ENCODE data around the gene EIF4A2. TPM values are rescaled to one million over a fixed set of nuclear protein-coding genes. Genes with fewer than 3 reads are reported as not detected.

The EIF4A2 gene
- total and polyA plus RNA-seq, 9 of the 15 experiments (the other 6 are each of a cell fraction or from before 2014, with no cell fraction given) = 307 to 754 (median 435) TPM

GRCh38 chr3:186790261-186790981 lies 7.0 kb downstream of the EIF4A2 start (continued):
- TF ChIP-seq CLOCK (CRISPR knock-in tag; IDR thresholded peaks at IDR 0.05; ENCODE audit: borderline replicate concordance) = no peak
- TF ChIP-seq ZNF239 (CRISPR knock-in tag; IDR thresholded peaks at IDR 0.05) = no peak
- TF ChIP-seq ZNF143 (CRISPR knock-in tag; IDR thresholded peaks at IDR 0.05) = no peak
- TF ChIP-seq PTTG1 (tag; IDR thresholded peaks at IDR 0.05; ENCODE audit: low read depth) = no peak
- TF ChIP-seq FOXK2 (conservative IDR thresholded peaks at IDR 0.05 in 1 of 2, IDR thresholded peaks at IDR 0.05 in 1 of 2; ENCODE audit: low read depth in 2 of 2) = no peak
- TF ChIP-seq ZNF586 (CRISPR knock-in tag; conservative IDR thresholded peaks at IDR 0.05) = 0 out of 2 replicates have a peak, but pooled peaks have one; percentile 8
- TF ChIP-seq ZNF12 (CRISPR knock-in tag; IDR thresholded peaks at IDR 0.05) = no peak
- no peak for TF ChIP-seq POU5F1 (IDR thresholded peaks at IDR 0.05; ENCODE audit: borderline replicate concordance, low read depth, low read length, partially characterized antibody)
- TF ChIP-seq ZNF280B (CRISPR knock-in tag; IDR thresholded peaks at IDR 0.05) = 0 out of 2 replicates have a peak, but pooled peaks have one; percentile 14
- TF ChIP-seq SUPT5H (IDR thresholded peaks at IDR 0.05) = peak; percentile 88
- TF ChIP-seq JUND (IDR thresholded peaks at IDR 0.05; ENCODE audit: borderline replicate concordance, low read depth, low read length) = no peak
- no peak for TF ChIP-seq JUND (tag; IDR thresholded peaks at IDR 0.05; ENCODE audit: borderline replicate concordance, low read depth, low read length)
- TF ChIP-seq KHSRP (IDR thresholded peaks at IDR 0.05) = peak; percentile 62; the same call in 1 of the 2 replicates
- TF ChIP-seq ZNF512 (tag; IDR thresholded peaks at IDR 0.05) = no peak
- TF ChIP-seq CREB1 (IDR thresholded peaks at IDR 0.05) = peak; percentile 24; the same call in 1 of the 2 replicates
- no peak for TF ChIP-seq CREB1 (CRISPR knock-in tag; IDR thresholded peaks at IDR 0.05)
- TF ChIP-seq FIP1L1 (IDR thresholded peaks at IDR 0.05; ENCODE audit: low read depth, low read length, poor library complexity, severe bottlenecking) = no peak
- TF ChIP-seq ELF1 (tag; IDR thresholded peaks at IDR 0.05) = no peak
- TF ChIP-seq MCM3 (IDR thresholded peaks at IDR 0.05) = no peak
- TF ChIP-seq MXI1 (IDR thresholded peaks at IDR 0.05; ENCODE audit: low read depth, low read length) = no peak
- no peak for TF ChIP-seq SMAD4 (CRISPR knock-in tag; conservative IDR thresholded peaks at IDR 0.05)
- no peak for TF ChIP-seq ZNF57 (CRISPR knock-in tag; IDR thresholded peaks at IDR 0.05)
- TF ChIP-seq ADNP (tag; IDR thresholded peaks at IDR 0.05) = no peak
- TF ChIP-seq SREBF1 (IDR thresholded peaks at IDR 0.05; ENCODE audit: borderline replicate concordance, low read depth, low read length) = no peak
- no peak for TF ChIP-seq ZNF174 (CRISPR knock-in tag; IDR thresholded peaks at IDR 0.05)

Measured in K562 (cell line).